B cell (primary cell): ENCODE measurements around the gene DIS3L2. TPM values are rescaled to one million over a fixed set of nuclear protein-coding genes. Genes with fewer than 3 reads are reported as not detected.

Source experiments
- ATAC-seq: fragments of 200-7000 bp; cut with Tn5 transposase; one replicate; pipeline ENCODE4 v1.10.0; 2021; ENCODE audit warnings: low read depth, mild to moderate bottlenecking, moderate number of reproducible peaks, moderate library complexity
- CTCF ChIA-PET: fragments of 350-600 bp; sonication (Branson Sonifier 250); formaldehyde crosslinking; loops from one replicate; lab custom pipeline; 2021; ENCODE audit warnings: antibody characterized with exemption, inconsistent platforms; lab: Charles Lee
- POLR2A ChIA-PET: fragments of 350-600 bp; sonication (Branson Sonifier 250); formaldehyde crosslinking; loops from one replicate; lab custom pipeline; 2021; ENCODE audit warnings: antibody characterized with exemption; lab: Charles Lee
- DNase-seq: peaks from one replicate; pipeline ENCODE4 v3.0.0; 2013
- H2AFZ ChIP-seq: 2 replicates; pipeline ENCODE4 v1.6.1; 2012; ENCODE audit warnings: mild to moderate bottlenecking, low read depth, low read length; ENCODE audit not compliant: insufficient read depth, poor library complexity, severe bottlenecking
- H3K27ac ChIP-seq, 2 donors: 1 replicate in 1 of 2; 2 replicates in 1 of 2; pipeline ENCODE4 v1.5.1; 2012 to 2013; ENCODE audit warnings: low read length in 2 of 2, mild to moderate bottlenecking in 2 of 2, moderate library complexity in 1 of 2
- H3K27me3 ChIP-seq, 4 experiments: fragments of 200-600 bp in 1 of 4; sonication (generic) in 1 of 4; replicated peaks in 1 of 4; 1 replicate in 2 of 4; 2 replicates in 2 of 4; pipeline versions ENCODE4 v1.6.1 to v1.7.0; 2013 to 2016; ENCODE audit warnings: low read length in 3 of 4, mild to moderate bottlenecking in 2 of 4, mixed read lengths in 1 of 4, moderate library complexity in 1 of 4; ENCODE audit not compliant: insufficient read depth in 4 of 4, control insufficient read depth in 3 of 4; ENCODE audit errors: control extremely low read depth in 1 of 4
- H3K36me3 ChIP-seq, 2 experiments: replicated peaks in 1 of 2; 1 replicate in 1 of 2; 2 replicates in 1 of 2; pipeline versions ENCODE4 v1.6.1 to v1.7.1; 2013; ENCODE audit warnings: low read length in 1 of 2; ENCODE audit not compliant: insufficient read depth in 2 of 2, control insufficient read depth in 1 of 2; ENCODE audit errors: control extremely low read depth in 1 of 2, extremely low read depth in 1 of 2
- H3K4me1 ChIP-seq, 2 donors: fragments of 200-600 bp in 1 of 2; sonication (generic) in 1 of 2; 1 replicate in 1 of 2; 2 replicates in 1 of 2; pipeline versions ENCODE4 v1.5.1 to v1.6.1; 2013 to 2017; ENCODE audit warnings: low read length in 2 of 2; ENCODE audit not compliant: control insufficient read depth in 2 of 2, insufficient read depth in 2 of 2
- H3K4me2 ChIP-seq: replicated peaks from 2 replicates; pipeline ENCODE3; 2012; ENCODE audit warnings: mild to moderate bottlenecking, low read depth, low read length; ENCODE audit not compliant: poor library complexity, severe bottlenecking
- H3K4me3 ChIP-seq, 5 experiments: fragments of 200-600 bp in 1 of 5; sonication (generic) in 1 of 5; 1 replicate in 3 of 5; 2 replicates in 2 of 5; pipeline versions ENCODE4 v1.5.1 to v1.7.0; 2011 to 2016; ENCODE audit warnings: low read length in 4 of 5, mild to moderate bottlenecking in 4 of 5, low read depth in 2 of 5, control low read depth in 1 of 5, moderate library complexity in 1 of 5; ENCODE audit not compliant: insufficient read depth in 1 of 5; ENCODE audit errors: control extremely low read depth in 1 of 5, extremely low read depth in 1 of 5
- H3K79me2 ChIP-seq: fragments of 200-600 bp; sonication (generic); one replicate; pipeline ENCODE4 v1.6.0; 2016; ENCODE audit warnings: low read length; ENCODE audit not compliant: control insufficient read depth, insufficient read depth
- H3K9ac ChIP-seq: fragments of 200-600 bp; sonication (generic); 2 replicates; pipeline ENCODE4 v1.6.1; 2017; ENCODE audit warnings: mild to moderate bottlenecking, low read length, moderate library complexity
- H3K9me3 ChIP-seq, 3 donors: one replicate each; pipeline versions ENCODE4 v1.6.1 to v1.7.1; 2013; ENCODE audit warnings: low read length in 2 of 3; ENCODE audit not compliant: control insufficient read depth in 2 of 3, insufficient read depth in 1 of 3; ENCODE audit errors: control extremely low read depth in 1 of 3
- H4K20me1 ChIP-seq: 2 replicates; pipeline ENCODE4 v1.6.0; 2012; ENCODE audit warnings: mild to moderate bottlenecking, low read length; ENCODE audit not compliant: insufficient read depth, control insufficient read depth, poor library complexity, severe bottlenecking
- H3K27ac Mint-ChIP-seq: one replicate; pipeline ENCODE4 v1.8.0; 2021; ENCODE audit warnings: mixed read lengths
- H3K27me3 Mint-ChIP-seq: one replicate; pipeline ENCODE4 v1.8.0; 2021; ENCODE audit warnings: mixed read lengths
- H3K4me1 Mint-ChIP-seq: one replicate; pipeline ENCODE4 v1.8.0; 2021; ENCODE audit warnings: mixed read lengths
- H3K4me3 Mint-ChIP-seq: one replicate; pipeline ENCODE4 v1.8.0; 2021; ENCODE audit warnings: mixed read lengths
- H3K9me3 Mint-ChIP-seq: one replicate; pipeline ENCODE4 v1.8.0; 2022; ENCODE audit warnings: mixed read lengths; ENCODE audit not compliant: insufficient read depth
- EZH2 ChIP-seq: IDR thresholded peaks from 2 replicates; pipeline ENCODE4 v1.6.1; 2012; ENCODE audit warnings: borderline replicate concordance, low read depth, mild to moderate bottlenecking, moderate library complexity, low read length; ENCODE audit not compliant: insufficient read depth, poor library complexity, severe bottlenecking
- WGBS: methylation state at CpG from one replicate; pipeline ENCODE4 v1.1.5; 2013; ENCODE audit warnings: missing lambda C conversion rate; ENCODE audit not compliant: insufficient coverage; 5-methylcytosine and 5-hydroxymethylcytosine counted together
- intact Hi-C: fragments of 100-400 bp; cut with micrococcal nuclease; formaldehyde crosslinking; loops from one replicate; pipeline ENCODE4 v1.10.0; 2022
- polyA plus RNA-seq: library from polyadenylated mRNA; depleted of rRNA; stranded (reverse); fragments of >200 nt; gene quantifications from 2 replicates; pipeline ENCODE4 v1.2.3, GENCODE V29; 2012
- total RNA-seq, 2 donors: library from RNA; stranded (reverse); fragments of 120-200 nt in 1 of 2; gene quantifications; 1 replicate in 1 of 2; 2 replicates in 1 of 2; pipeline versions ENCODE4 v1.2.3 to v1.2.4, GENCODE V29; 2013 to 2022
- TF ChIP-seq, protein P1 (sequence below): fragments of 200-600 bp; IDR thresholded peaks from one replicate; pipeline ENCODE4 v1.8.0; 2022; ENCODE audit warnings: antibody characterized with exemption, mild to moderate bottlenecking

The DIS3L2 gene
- total and polyA plus RNA-seq, 2 donors (not counting 1 experiment from before 2014, with no cell fraction given) = 34.5 to 70.1 TPM

GRCh38 chr2:232318169-232318855 lies 356.8 kb downstream of the DIS3L2 start:
- Histone ChIP-seq H3K27me3 (no peaks in the 10 kb centered on the region), H3K9ac (no peak overlapping the region), H2AFZ (no peak overlapping the region), H3K4me2 (no peak overlapping the region), H4K20me1 (no peaks in the 10 kb centered on the region), H3K79me2 (no peaks in the 10 kb centered on the region), H3K4me1 (peaks cover 22 to 26% of the 10 kb centered on the region in 2 donors), H3K36me3 (peaks cover 0 to 8% of the 10 kb centered on the region in 2 experiments), H3K27ac (no peak overlapping the region), H3K9me3 (peaks cover 0 to 9% (median 0%) of the 10 kb centered on the region in 3 donors), H3K4me3 (no peak overlapping the region)
- TF ChIP-seq, protein P1, sequence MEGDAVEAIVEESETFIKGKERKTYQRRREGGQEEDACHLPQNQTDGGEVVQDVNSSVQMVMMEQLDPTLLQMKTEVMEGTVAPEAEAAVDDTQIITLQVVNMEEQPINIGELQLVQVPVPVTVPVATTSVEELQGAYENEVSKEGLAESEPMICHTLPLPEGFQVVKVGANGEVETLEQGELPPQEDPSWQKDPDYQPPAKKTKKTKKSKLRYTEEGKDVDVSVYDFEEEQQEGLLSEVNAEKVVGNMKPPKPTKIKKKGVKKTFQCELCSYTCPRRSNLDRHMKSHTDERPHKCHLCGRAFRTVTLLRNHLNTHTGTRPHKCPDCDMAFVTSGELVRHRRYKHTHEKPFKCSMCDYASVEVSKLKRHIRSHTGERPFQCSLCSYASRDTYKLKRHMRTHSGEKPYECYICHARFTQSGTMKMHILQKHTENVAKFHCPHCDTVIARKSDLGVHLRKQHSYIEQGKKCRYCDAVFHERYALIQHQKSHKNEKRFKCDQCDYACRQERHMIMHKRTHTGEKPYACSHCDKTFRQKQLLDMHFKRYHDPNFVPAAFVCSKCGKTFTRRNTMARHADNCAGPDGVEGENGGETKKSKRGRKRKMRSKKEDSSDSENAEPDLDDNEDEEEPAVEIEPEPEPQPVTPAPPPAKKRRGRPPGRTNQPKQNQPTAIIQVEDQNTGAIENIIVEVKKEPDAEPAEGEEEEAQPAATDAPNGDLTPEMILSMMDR = no peak
- no peak for TF ChIP-seq EZH2
- Mint-ChIP-seq H3K27ac (no peak overlapping the region), H3K4me3 (no peak overlapping the region), H3K27me3 (no peaks in the 10 kb centered on the region), H3K4me1 (peaks cover 31% of the 10 kb centered on the region), H3K9me3 (peaks cover 4% of the 10 kb centered on the region)
- intact Hi-C loops = no loop called here
- WGBS = 98% methylated on average over 10 of the region's 12 CpGs
- ATAC-seq (no peak), DNase-seq (no peak)
- CTCF ChIA-PET = no interaction called here
- POLR2A ChIA-PET = no interaction called here

- ATAC-seq (no peak), DNase-seq (no peak)
- H3K9ac ChIP-seq = no peak overlapping the region
- H3K36me3 ChIP-seq = peaks cover 0 to 5% of the 10 kb centered on the region in 2 experiments
- CTCF ChIA-PET = no interaction called here
- no peak overlapping the region for H3K4me2 ChIP-seq
- no peak overlapping the region for H3K4me3 ChIP-seq
- no peaks in the 10 kb centered on the region for H4K20me1 ChIP-seq
- TF ChIP-seq EZH2 = no peak
- TF ChIP-seq, protein P1 = no peak
- Mint-ChIP-seq H3K4me1 (peaks cover 28% of the 10 kb centered on the region), H3K27ac (no peak overlapping the region), H3K9me3 (no peaks in the 10 kb centered on the region), H3K4me3 (no peak overlapping the region), H3K27me3 (no peaks in the 10 kb centered on the region)
- H3K4me1 ChIP-seq = peaks cover 22 to 23% of the 10 kb centered on the region in 2 donors
- intact Hi-C loops = no loop called here
- peaks cover 0 to 1% (median 0%) of the 10 kb centered on the region in 3 donors for H3K9me3 ChIP-seq
- H3K79me2 ChIP-seq = no peaks in the 10 kb centered on the region
- POLR2A ChIA-PET = no interaction called here
- WGBS = 100% methylated on average over 4 of the region's 4 CpGs
- H3K27me3 ChIP-seq = no peaks in the 10 kb centered on the region
- no peak overlapping the region for H2AFZ ChIP-seq
- no peak overlapping the region for H3K27ac ChIP-seq
Observed at GRCh38 chr2:232319067-232319802, 357.7 kb downstream of the DIS3L2 start.
